HG03045 (cell line): ENCODE results near the gene SLC29A1.
"Not testable (repeated sequence)": the region's sequence is repeated elsewhere in the genome, so short reads cannot be mapped to it uniquely, and the experiment has no call there.

ENCODE experiments used
- ATAC-seq: cut with Tn5 transposase; IDR thresholded peaks from one replicate; pipeline ENCODE4 v1.9.1; 2021; ENCODE audit warnings: mild to moderate bottlenecking, moderate library complexity; ENCODE audit not compliant: unreplicated experiment

Gene SLC29A1

DNA sequence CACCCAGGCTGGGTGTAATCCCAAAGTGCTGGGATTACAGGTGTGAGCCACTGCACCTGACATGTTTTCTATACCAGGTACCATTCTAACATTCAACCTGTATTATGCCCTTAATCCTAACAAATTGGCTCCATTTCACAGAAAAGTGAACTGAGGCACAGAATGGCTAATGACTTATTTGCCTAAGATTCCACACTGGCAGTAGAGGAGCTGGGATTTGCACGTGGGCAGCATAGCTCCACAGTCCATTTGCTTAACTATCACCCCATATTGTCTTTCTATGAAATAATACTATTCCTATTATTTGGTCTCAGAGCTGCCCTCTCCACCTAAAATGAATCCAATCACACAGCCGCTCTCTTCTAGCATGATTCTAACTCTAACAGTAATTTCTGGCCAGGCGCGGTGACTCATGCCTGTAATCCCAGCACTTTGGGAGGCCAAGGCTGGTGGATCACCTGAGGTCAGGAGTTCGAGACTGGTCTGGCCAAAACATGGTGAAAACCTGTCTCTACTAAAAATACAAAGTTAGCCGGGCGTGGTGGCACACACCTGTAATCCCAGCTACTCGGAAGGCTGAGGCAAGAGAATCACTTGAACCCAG is 30.0 kb upstream of the SLC29A1 start:
- ATAC-seq = no peak

DNA sequence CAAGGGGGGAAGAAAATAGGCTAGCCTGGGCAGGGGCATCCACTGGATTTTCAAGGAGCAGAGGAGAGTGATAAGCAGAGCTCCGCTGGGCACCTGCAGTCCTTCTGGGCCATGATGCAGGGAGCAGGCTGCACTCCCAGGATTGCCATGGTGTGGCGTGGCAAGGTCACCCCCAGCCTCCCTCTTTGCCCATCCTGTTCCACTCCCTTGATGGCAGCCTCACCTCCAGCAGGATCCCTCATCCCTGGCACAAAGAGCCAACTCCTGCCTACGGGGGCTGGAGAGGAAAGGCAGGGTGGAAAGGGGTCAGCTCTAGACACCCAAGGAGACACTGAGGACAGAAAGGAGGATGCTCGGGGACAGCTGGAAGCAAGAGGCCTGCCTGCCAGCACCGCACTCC is 29.1 kb upstream of the SLC29A1 start:
- no peak for ATAC-seq

DNA sequence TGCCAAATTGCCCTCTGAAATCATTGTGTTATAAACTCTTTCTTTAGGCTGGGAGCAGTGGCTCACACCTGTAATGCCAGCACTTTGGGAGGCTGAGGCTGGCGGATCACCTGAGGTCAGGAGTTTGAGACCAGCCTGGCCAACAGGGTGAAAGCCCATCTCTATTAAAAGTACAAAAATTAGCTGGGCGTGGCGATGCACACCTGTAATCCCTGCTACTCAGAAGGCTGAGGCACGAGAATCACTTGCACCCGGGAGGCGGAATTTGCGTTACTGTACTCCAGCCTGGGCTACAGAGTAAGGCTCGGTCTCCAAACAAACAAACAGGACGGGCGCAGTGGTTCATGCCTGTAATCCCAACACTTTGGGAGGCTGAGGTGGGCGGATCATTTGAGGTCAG is 27.0 kb upstream of the SLC29A1 start:
- ATAC-seq = not testable (repeated sequence)

DNA sequence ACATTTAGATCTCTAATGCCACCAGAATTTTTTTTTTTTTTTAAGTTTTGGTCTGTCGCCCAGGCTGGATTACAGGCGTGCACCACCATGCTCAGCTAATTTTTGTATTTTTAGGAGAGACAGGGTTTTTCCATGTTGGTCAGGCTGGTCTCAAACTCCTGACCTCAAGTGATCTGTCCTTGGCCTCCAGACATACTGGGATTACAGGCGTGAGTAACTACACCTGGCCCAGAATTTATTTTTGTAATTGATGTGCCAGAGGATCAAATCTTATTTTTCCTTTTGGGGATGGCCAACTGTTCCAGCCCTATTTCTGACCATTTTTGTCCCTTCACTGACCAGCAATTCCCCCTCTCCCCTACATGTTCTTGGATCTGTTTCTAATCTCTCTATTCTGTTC is 24.7 kb upstream of the SLC29A1 start:
- ATAC-seq = no peak

DNA sequence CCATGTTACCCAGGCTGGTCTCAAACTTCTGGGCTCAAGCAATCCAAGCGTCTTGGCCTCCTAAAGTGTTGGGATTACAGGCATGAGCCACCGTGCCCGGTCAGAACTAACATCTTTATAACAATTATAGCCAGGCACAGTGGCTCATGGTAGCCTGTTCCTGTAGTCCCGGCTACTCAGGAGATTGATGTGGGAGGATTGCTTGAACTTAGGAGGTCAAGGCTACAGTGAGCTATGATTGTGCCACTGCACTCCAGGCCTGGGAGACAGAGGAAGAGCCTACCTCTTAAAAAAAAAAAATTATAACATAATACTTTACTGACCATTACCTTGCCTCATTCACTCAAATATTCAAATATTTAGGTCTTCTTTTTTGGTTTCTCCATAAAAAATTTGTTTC is 23.5 kb upstream of the SLC29A1 start:
- no peak for ATAC-seq

DNA sequence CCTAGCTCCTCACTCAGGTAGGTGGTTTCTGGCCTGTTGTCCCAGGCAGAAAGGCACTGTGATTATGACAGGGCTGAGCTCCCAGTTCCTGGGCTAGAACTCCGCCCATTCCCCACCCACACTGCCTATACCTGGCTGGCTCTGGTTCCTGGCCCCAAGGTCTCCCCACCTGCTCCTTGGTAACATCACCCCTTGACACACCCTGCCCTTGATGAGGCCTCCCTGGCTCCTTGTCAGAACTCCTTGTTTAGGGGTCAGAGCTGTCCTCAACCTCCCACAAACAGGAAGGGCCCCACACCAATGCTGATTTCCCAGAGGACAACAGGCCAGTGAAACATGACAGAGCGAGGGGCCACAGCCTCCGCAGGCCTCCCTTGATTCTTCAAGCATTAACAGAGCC is 22.2 kb upstream of the SLC29A1 start:
- no peak for ATAC-seq

DNA sequence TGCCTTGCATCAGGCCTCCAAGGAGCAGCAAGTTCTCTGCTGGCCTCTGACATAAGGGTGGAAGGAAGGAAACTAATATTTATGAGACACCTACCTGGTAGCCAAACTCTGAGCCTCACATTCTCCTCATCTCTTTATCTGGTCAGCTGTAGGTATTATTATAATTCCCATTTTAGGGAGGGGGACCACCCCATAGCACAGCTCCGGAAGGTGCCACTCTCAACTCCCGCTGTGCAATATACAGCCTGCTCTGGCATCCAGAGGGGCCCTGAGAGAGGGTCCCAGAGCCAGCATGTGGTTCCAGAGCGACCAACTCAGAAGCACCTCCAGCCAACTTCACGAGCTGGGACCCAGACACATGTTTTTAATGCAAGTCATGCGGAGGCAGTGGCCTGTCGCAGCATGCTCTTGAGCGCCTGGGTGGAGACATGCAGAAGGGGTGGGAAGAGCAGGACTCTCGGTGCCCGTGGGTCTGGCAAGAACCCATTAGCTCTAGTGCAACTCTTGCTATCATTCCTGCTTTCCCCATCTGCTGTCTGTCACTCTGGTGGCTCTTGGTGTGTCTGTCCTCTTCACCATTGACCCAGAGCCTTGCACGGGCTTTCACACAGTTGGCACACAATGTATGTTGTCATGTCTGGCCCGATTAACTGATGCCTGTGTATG is 21.6 kb upstream of the SLC29A1 start:
- no peak for ATAC-seq

DNA sequence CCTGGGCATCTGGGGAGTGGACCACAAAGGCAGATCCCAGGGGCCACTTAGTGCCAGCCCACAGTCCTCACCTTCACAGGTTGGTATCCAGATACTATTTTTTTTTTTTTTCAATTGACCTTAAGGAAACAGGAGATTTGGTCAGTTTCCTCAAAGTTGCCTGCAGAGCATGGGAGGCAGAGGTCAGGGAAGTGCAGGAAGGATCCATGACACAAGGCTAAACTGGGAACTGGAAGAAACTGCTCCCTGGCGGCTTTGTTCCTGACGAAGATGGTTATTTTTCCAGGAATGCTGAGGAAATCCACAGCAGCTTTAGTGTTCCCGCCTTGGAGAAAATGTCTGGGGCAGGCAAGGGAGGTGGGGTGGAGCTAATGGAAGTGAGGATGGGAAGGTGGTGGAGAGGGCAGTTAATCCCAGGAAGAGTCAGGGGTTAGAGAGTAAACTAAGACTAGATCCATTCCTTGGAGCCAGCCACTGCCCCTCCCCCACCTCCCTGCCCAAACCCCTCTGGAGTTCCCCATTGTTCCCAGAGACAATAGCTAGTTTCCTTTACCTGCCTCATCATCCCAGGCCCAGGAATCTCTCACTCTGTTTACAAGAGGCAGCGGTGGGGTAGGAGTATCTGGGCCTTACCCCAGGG is 20.9 kb upstream of the SLC29A1 start:
- no peak for ATAC-seq

DNA sequence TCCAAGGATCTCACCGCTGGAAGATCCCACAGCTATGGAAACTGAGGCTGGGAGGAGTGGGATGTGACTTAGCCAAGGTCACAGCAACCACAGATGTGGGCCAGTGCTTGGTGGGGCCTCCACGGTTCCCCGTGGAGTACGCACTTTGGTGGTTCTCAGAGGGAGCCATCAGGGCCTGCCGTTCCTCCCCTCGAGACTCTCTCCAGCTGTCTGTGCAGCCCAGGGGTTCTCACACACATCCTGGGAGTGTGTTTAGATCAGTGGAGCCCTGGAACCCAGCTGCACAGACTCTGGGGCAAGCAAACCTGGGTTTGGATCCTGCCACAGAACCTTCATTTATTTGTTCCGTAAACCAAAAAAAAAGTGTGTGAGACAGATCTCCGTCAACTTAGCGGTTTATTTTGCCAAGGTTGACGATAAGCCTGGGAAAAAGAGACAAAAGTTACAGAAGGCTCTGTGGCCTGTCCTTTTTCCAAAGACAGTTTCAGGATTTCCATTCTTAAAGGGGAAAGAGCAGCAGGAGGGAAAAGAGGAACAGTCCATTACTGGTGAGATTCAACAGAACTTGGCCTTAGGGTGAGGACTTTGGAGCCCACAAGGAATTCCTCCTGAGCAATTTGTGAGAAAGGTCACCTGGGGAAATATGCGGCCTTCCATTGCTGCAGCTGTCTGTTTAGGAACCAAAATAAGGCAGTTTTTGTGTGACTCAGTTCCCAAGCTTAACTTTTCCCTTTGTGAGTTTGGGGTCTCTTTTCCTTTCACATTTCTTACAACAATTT is 20.2 kb upstream of the SLC29A1 start:
- no peak for ATAC-seq

DNA sequence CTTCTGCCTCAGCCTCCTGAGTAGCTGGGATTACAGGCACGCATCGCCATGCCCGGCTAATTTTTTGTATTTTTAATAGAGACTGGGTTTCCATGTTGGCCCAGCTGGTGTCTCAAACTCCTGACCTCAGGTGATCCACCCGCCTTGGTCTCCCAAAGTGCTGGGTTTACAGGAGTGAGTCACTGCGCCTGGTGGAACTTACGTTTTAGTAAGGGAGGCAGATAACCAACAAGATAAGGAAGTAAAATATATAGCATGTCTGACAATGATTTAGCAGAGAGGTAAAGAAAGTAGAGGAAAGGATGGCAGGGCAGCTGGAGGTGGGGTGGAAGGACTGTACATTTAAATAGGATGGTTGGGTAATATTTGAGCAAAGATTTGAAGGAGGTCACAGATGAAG is 19.4 kb upstream of the SLC29A1 start:
- no peak for ATAC-seq

DNA sequence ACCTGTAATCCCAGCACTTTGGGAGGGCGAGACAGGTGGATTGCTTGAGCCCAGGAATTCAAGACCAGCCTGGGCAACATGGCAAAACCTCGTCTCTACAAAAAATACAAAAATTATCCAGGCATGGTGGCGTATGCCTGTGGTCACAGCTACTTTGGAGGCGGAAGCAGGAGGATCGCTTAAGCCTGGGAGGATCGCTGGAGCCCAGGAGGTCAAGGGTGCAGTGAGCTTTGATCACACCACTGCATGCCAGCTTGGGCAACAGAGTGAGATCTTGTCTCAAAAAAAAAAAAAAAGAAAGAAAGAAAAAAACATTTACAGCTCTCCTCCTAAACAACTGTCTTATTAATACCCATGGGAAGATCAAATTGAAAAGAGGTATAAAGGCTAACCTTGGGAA is 15.4 kb upstream of the SLC29A1 start:
- ATAC-seq = no peak

DNA sequence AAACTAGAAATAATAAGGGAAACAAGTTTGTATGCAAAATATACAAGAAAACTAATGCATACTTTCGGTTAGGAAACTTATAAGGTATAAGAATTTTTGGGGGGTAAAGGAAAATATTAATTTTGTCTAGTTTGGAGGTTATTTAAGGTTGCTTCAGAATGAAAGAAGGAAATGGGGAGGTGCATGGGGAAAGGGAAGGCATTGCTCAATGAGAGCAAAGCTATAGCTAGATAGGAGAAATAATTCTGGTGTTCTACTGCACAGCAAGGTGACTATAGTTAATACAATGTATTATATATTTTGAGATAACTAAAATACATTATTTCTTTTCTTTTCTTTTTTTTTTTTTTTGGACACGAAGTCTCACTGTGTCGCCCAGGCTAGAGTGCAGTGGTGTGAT is 12.1 kb upstream of the SLC29A1 start:
- no peak for ATAC-seq

DNA sequence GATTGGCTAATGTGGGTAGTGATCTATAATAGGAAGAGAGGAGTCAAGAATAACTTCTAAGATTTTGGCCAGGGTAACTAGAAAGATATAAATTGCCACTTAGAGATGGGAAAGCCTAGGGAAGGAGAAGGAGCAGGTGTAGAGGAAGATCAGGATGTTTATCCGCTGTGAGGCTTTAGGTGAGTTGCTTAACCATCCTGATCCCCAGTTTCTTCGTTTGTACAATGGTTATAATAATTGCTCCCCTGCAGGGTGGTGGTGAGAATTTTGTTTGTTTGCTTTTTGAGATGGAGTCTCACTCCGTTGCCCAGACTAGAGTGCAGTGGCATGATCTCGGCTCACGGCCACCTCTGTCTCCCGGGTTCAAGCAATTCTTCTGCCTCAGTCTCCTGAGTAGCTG is 9.1 kb upstream of the SLC29A1 start:
- no peak for ATAC-seq

DNA sequence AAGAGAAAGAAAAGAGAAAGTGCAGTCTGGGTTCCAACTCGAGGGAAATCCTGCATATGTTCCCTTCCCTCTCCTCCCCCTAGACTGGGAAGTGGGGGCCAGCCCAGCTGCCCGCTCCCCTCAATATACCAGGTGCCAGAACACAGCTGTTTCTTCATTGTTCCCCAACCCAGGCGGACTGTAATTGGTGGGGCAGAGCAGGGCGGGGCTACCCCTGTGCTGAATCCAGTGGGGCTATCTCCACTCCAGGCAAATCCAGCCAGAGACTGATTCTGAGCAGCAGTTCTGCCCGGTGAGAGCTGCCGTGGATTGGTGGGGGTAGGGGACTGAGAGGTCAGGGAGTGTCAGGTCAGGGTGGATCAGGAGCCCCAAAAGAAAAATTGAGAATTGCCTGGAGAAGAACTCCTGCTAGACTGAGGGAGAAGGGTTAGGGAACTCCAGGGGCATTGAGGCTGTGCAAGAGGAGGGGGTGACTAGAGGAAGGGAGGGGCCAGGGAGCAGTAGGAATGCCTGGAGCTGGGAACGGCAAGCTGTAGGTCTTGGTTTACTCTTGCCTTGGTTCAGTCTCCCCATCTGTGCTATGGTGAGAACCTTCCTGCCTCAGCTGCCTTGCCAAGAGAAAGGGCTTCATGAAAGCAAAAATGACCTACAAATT is 6.6 kb upstream of the SLC29A1 start, which contains the start of gene MYMX:
Gene MYMX (plus strand): TSS at position 250 of the 655 bp plus-strand sequence. CDS start 546 bp downstream, outside the sequence.
- ATAC-seq = no peak

DNA sequence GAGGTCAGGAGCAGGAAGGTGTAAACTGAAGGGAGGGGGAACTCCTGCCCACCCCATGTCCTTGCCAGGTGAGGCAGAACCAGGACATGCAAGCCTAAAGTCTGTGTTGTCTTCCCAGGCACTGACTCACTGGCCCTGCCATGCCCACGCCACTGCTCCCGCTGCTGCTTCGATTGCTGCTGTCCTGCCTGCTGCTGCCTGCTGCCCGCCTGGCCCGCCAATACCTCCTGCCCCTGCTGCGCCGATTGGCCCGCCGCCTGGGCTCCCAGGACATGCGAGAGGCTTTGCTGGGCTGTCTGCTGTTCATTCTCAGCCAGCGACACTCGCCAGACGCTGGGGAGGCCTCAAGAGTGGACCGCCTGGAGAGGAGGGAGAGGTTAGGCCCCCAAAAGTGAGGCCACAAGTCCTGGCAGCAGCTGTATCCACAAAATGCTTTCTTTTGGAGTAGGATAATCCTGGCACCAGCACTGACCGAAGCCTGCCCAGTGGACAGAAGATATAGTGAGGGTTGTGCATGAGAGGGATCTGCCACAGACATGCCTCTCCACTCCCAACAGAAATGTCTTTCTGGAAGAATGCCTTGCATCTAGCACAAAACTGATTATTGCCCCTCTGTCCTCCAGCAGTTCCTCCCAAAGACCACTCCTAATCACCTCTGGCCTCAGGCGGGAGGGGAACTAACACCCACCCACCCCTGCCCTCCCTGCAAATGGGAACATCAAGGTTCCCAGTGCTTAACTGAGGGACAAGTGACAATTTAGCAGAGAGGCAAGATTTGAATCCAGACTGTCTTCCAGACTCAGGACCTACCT is 5.9 kb upstream of the SLC29A1 start:
- ATAC-seq = no peak

DNA sequence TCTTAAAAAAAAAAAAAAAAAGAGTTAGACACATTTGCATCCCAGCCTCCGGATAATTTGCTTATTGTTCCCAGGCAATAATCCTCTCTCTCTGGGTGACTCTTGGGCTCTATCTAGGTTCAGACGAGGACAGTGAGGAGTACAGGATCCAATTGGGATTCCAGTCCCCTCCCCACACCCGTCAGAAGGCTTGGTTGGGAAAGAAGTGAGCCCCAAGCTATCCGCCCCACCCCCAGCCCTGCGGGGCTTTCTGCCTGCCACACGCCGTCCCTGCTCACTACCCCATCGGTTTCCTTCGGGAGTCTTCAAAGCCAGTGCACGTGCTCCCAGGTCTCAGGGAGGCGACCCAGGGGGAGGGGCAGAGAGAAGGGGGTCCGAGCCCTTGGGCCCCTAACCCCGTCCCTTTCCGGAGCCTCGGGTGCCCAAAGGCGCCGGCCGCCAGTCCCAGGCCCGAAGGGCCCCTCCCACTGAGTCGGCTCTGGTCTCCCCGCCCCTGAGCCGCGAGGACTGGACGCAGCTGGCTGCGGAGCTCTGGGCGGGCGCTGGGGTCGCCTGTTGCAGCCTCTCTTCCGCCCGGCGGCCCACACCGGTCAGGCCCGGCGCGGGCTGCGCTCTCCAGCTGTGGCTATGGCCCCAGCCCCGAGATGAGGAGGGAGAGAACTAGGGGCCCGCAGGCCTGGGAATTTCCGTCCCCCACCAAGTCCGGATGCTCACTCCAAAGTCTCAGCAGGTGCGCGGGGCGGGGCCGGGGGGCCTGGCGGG is 4.2 kb upstream of the SLC29A1 start:
- peak; percentile 51 for ATAC-seq

DNA sequence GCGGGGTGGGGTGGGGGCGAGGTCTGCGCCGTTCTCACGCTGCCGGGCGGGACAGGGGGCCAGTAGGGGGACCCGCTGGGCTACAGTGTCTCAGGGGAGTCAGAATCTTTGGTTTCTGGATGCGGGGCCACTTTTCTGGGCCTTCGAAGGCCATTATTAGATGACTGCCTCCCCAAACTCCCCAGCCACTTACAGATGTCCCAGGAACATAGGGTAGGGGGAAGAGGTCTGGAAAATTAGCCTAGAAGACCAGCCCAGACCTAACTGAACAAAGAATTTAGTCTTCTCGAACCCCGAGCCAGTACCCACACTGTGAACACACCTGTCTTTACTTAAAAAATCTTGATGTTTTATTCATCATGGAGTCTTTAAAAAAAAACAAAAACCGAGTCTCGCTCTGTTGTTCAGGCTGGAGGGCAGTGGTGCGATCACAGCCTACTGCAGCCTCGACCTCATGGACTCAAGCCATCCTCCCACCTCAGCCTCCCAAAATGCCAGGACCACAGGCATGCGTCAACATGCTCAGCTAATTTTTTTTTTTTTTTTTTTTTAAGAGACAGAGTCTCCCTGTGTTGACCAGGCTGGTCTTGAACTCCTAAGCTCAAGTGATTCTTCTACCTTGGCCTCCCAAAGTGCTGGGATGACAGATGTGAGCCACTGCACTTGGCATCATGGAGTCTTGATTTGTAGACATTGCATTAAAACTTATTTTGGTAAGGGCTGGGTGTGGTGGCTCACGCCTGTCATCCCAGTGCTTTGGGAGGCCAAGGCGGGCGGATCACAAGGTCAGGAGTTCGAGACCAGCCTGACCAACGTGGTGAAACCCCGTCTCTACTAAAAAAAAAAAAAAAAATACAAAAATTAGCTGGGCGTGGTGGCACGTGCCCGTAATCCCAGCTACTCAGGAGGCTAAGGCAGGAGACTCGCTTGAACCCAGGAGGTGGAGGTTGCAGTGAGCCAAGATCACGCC is 3.3 kb upstream of the SLC29A1 start:
- no peak for ATAC-seq

DNA sequence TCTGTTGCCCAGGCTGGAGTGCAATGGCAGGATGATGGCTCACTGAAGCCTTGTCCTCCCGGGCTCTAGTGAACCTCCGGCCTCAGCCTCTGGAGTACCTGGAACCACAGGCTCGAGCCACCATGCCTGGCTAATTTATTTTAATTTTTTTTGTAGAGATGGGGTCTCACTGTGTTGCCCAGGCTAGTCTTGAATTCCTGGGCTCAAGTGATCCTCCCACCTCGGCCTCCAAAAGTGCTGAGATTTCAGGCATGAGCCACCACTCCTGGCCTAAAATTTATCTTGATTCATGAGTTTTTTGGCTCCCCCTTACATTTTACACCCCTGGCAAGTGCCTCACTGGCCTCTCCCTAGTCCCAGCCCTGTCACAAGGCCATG is 2.5 kb upstream of the SLC29A1 start:
- no peak for ATAC-seq
